Fibroblast of lung (primary cell): ENCODE measurements around the gene TAS2R39. TPM values are rescaled to one million over a fixed set of nuclear protein-coding genes. Genes with fewer than 3 reads are reported as not detected.
"Not testable (repeated sequence)": the region's sequence is repeated elsewhere in the genome, so short reads cannot be mapped to it uniquely, and the experiment has no call there.

ENCODE experiments used
- DNase-seq, 2 donors: peaks; one replicate each; pipeline versions ENCODE4 v3.0.0 to v3.0.0-alpha.2; 2010; ENCODE audit warnings: low read depth in 2 of 2
- H2AFZ ChIP-seq: 2 replicates; pipeline ENCODE4 v1.5.1; 2012; ENCODE audit warnings: low read length, control low read depth, inconsistent platforms
- H3K27ac ChIP-seq: 2 replicates; pipeline ENCODE4 v1.5.1; 2011; ENCODE audit warnings: low read length, control low read depth; ENCODE audit not compliant: insufficient read depth
- H3K27me3 ChIP-seq: 2 replicates; pipeline ENCODE4 v1.5.1; 2011; ENCODE audit warnings: mild to moderate bottlenecking, low read length; ENCODE audit not compliant: control insufficient read depth, insufficient read depth
- H3K36me3 ChIP-seq: 2 replicates; pipeline ENCODE4 v1.5.1; 2011; ENCODE audit warnings: low read length; ENCODE audit not compliant: control insufficient read depth, insufficient read depth
- H3K4me1 ChIP-seq: 2 replicates; pipeline ENCODE4 v1.5.1; 2011; ENCODE audit warnings: low read length; ENCODE audit not compliant: control insufficient read depth, insufficient read depth; ENCODE audit errors: extremely low read depth
- H3K4me2 ChIP-seq: 2 replicates; pipeline ENCODE4 v1.5.1; 2011; ENCODE audit warnings: low read length, control low read depth; ENCODE audit not compliant: insufficient read depth; ENCODE audit errors: extremely low read depth
- H3K4me3 ChIP-seq, 4 experiments: fragments of 200-600 bp in 1 of 4; sonication (generic) in 1 of 4; replicated peaks in 1 of 4; 2 replicates each; pipeline ENCODE4 v1.5.1; 2011 to 2016; ENCODE audit warnings: low read length in 4 of 4, low read depth in 3 of 4, mild to moderate bottlenecking in 3 of 4, control low read depth in 2 of 4, inconsistent platforms in 1 of 4, mixed read lengths in 1 of 4; ENCODE audit not compliant: insufficient read depth in 1 of 4; ENCODE audit errors: control extremely low read depth in 1 of 4
- H3K79me2 ChIP-seq: 2 replicates; pipeline ENCODE4 v1.5.1; 2012; ENCODE audit warnings: mild to moderate bottlenecking, low read length, inconsistent platforms; ENCODE audit not compliant: control insufficient read depth, insufficient read depth
- H3K9ac ChIP-seq: 2 replicates; pipeline ENCODE4 v1.5.1; 2011; ENCODE audit warnings: mild to moderate bottlenecking, low read length, control low read depth; ENCODE audit not compliant: insufficient read depth
- H3K9me3 ChIP-seq: 2 replicates; pipeline ENCODE4 v1.5.1; 2012; ENCODE audit warnings: low read depth, low read length; ENCODE audit not compliant: control insufficient read depth, insufficient read depth
- H4K20me1 ChIP-seq: 2 replicates; pipeline ENCODE4 v1.5.1; 2011; ENCODE audit warnings: low read length; ENCODE audit not compliant: control insufficient read depth, insufficient read depth; ENCODE audit errors: extremely low read depth
- EZH2 ChIP-seq: IDR thresholded peaks from 2 replicates; pipeline ENCODE4 v1.5.1; 2012; ENCODE audit warnings: low read length, control low read depth, mild to moderate bottlenecking; ENCODE audit errors: missing control alignments
- polyA plus RNA-seq, 2 donors: library from polyadenylated mRNA; depleted of rRNA in 1 of 2; stranded (reverse) in 1 of 2; unstranded in 1 of 2; fragments of >200 nt; gene quantifications; 2 replicates each; pipeline ENCODE4 v1.2.1, GENCODE V29; 2011 to 2012; ENCODE audit warnings: missing spikeins in 1 of 2
- total RNA-seq: library from RNA; depleted of rRNA; stranded (reverse); fragments of >200 nt; gene quantifications from 2 replicates; pipeline ENCODE4 v1.2.1, GENCODE V29; 2014
- TF ChIP-seq, protein P1 (sequence below), 2 donors: IDR thresholded peaks in 1 of 2; conservative IDR thresholded peaks in 1 of 2; 1 replicate in 1 of 2; 2 replicates in 1 of 2; pipeline ENCODE4 v1.5.1; 2011 to 2012; ENCODE audit warnings: low read length in 2 of 2, control low read depth in 1 of 2, inconsistent platforms in 1 of 2, low read depth in 1 of 2, mild to moderate bottlenecking in 1 of 2

TAS2R39 gene
- total and polyA plus RNA-seq, 2 donors (not counting 1 experiment from before 2014, with no cell fraction given) = not detected

DNA sequence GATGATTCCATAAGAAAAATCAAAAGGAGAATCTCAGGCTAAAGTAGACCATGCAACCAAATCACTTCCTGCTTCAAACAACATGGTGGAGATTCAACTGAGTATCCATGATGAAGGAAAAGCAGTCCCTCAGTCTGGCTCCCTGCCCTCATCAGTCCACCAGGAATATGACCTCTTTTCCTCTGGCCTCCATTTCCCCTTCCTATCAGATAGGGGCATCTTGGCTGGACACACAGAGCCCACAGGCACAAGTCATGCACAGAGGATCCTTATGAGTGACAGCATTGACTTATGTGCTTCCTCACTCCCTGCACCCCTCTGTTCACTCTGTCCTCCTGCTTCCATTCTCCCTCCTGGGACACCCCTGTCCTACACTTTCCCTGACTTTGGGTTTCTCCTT lies 34.6 kb upstream of the TAS2R39 start:
- H3K4me2 ChIP-seq = no peak overlapping the region
- no peak for DNase-seq
- TF ChIP-seq, protein P1, sequence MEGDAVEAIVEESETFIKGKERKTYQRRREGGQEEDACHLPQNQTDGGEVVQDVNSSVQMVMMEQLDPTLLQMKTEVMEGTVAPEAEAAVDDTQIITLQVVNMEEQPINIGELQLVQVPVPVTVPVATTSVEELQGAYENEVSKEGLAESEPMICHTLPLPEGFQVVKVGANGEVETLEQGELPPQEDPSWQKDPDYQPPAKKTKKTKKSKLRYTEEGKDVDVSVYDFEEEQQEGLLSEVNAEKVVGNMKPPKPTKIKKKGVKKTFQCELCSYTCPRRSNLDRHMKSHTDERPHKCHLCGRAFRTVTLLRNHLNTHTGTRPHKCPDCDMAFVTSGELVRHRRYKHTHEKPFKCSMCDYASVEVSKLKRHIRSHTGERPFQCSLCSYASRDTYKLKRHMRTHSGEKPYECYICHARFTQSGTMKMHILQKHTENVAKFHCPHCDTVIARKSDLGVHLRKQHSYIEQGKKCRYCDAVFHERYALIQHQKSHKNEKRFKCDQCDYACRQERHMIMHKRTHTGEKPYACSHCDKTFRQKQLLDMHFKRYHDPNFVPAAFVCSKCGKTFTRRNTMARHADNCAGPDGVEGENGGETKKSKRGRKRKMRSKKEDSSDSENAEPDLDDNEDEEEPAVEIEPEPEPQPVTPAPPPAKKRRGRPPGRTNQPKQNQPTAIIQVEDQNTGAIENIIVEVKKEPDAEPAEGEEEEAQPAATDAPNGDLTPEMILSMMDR (conservative IDR thresholded peaks at IDR 0.05 in 1 of 2, IDR thresholded peaks at IDR 0.05 in 1 of 2; ENCODE audit: low read depth in 1 of 2, low read length in 2 of 2) = no peak
- TF ChIP-seq EZH2 = no peak
- H3K27me3 ChIP-seq = no peaks in the 10 kb centered on the region
- no peaks in the 10 kb centered on the region for H3K79me2 ChIP-seq
- H4K20me1 ChIP-seq = no peaks in the 10 kb centered on the region
- H3K36me3 ChIP-seq = no peaks in the 10 kb centered on the region
- no peaks in the 10 kb centered on the region for H3K9me3 ChIP-seq
- no peak overlapping the region for H3K27ac ChIP-seq
- H3K9ac ChIP-seq = no peak overlapping the region
- no peak overlapping the region for H3K4me3 ChIP-seq
- H2AFZ ChIP-seq = no peak overlapping the region
- no peaks in the 10 kb centered on the region for H3K4me1 ChIP-seq

DNA sequence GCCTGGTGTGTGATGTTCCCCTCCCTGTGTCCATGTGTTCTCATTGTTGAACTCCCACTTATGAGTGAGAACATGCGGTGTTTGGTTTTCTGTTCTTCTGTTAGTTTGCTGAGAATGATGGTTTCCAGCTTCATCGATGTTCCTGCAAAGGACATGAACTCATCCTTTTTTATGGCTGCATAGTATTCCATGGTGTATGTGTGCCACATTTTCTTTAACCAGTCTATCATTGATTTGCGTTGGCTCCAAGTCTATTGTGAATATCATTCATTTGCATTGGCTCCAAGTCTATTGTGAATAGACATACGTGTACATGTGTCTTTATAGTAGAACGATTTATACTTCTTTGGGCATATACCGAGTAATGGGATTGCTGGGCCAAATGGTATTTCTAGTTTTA lies 32.5 kb upstream of the TAS2R39 start:
- not testable (repeated sequence) for H2AFZ ChIP-seq, H4K20me1 ChIP-seq, H3K9ac ChIP-seq, DNase-seq, H3K36me3 ChIP-seq, H3K4me1 ChIP-seq, H3K27me3 ChIP-seq, H3K4me2 ChIP-seq, H3K27ac ChIP-seq, H3K4me3 ChIP-seq, H3K79me2 ChIP-seq, H3K9me3 ChIP-seq

DNA sequence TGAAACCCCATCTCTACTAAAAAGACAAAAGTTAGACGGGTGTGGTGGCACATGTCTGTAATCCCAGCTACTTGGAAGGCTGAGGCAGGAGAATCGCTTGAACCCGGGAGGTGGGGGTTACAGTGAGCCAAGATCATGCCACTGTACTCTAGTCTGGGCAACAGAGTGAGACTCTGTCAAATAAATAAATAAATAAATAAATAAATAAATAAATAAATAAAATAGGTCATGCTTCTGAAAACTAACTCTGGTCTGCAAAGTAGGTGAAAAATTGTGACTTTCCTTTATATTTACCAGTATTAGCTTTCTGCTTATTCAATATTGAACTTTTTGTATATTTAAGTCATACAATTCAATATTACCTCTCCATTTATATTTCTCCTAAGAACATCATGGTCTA lies 24.6 kb upstream of the TAS2R39 start:
- H3K9ac ChIP-seq, H2AFZ ChIP-seq, H4K20me1 ChIP-seq, DNase-seq, H3K4me1 ChIP-seq, H3K4me2 ChIP-seq, H3K79me2 ChIP-seq, H3K27ac ChIP-seq, H3K9me3 ChIP-seq, H3K4me3 ChIP-seq, H3K36me3 ChIP-seq, H3K27me3 ChIP-seq: not testable (repeated sequence)

DNA sequence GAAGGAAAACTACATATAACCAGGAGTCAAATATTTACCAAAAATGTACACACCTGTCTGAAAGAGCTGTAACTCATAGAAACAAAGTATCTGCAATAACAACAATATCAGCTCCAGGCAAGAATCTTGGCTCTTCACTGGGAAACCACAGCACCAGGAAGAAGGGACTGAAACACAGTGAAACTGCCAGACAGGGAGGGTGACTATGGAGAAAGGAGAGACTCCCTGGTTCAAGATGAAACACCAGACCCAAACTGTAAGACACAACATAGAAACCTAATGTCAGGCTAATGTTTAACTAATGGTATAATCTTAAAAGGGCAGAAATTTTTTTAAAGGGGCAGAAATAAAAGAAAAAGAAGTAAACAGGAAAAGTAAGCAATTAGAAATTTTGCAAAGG lies 11.5 kb upstream of the TAS2R39 start:
- Histone ChIP-seq H3K9ac (no peak overlapping the region), H3K27ac (no peak overlapping the region)
- TF ChIP-seq, protein P1 (conservative IDR thresholded peaks at IDR 0.05 in 1 of 2, IDR thresholded peaks at IDR 0.05 in 1 of 2; ENCODE audit: low read depth in 1 of 2, low read length in 2 of 2) = no peak
- TF ChIP-seq EZH2 = no peak

More for the DNA sequence above, 11.5 kb upstream of the TAS2R39 start:
- H3K36me3 ChIP-seq = no peaks in the 10 kb centered on the region
- H3K79me2 ChIP-seq = no peaks in the 10 kb centered on the region
- H3K9me3 ChIP-seq = no peaks in the 10 kb centered on the region
- no peak overlapping the region for H3K4me3 ChIP-seq
- H3K27me3 ChIP-seq = no peaks in the 10 kb centered on the region
- DNase-seq = no peak
- no peak overlapping the region for H3K4me2 ChIP-seq
- H4K20me1 ChIP-seq = no peaks in the 10 kb centered on the region
- no peaks in the 10 kb centered on the region for H3K4me1 ChIP-seq
- H2AFZ ChIP-seq = no peak overlapping the region
